ENCODE measurements around the gene AEBP1. TPM values are rescaled to one million over a fixed set of nuclear protein-coding genes. Genes with fewer than 3 reads are reported as not detected.

AEBP1 gene
- total and polyA plus RNA-seq, 9 of the 15 experiments (the other 6 are each of a cell fraction or from before 2014, with no cell fraction given): 0.03 to 0.78 (median 0.30) TPM; not detected in 2

GRCh38 chr7:44108768-44109750, 4.9 kb downstream of the AEBP1 start:
- Histone ChIP-seq H3K36me3 (ENCODE audit: control insufficient read depth, insufficient read depth, low read length) (peaks cover under 1% of the 10 kb centered on the region; the same call in 1 of the 3 replicates), H3K79me2 (ENCODE audit: control insufficient read depth, insufficient read depth, low read length) (no peaks in the 10 kb centered on the region), H4K20me1 (replicated peaks; ENCODE audit: control insufficient read depth, insufficient read depth, low read length) (peaks cover 23% of the 10 kb centered on the region), H2AFZ (ENCODE audit: low read depth, low read length) (no peak overlapping the region), H3K4me2 (ENCODE audit: insufficient read depth, low read length) (no peak overlapping the region), H3K9me1 (ENCODE audit: control insufficient read depth, insufficient read depth, low read length) (peaks cover 9% of the 10 kb centered on the region), H3K4me1 (replicated peaks in 1 of 2; ENCODE audit: control insufficient read depth in 2 of 2, insufficient read depth in 2 of 2, low read length in 2 of 2) (peaks cover 10 to 63% of the 10 kb centered on the region in 2 experiments; a peak in 4 of 5 replicates), H3K9ac (ENCODE audit: insufficient read depth in 1 of 2, low read depth in 2 of 2, low read length in 2 of 2) (peak overlapping the region in 1 of 2 experiments; percentile 51; a peak in 1 of 4 replicates), H3K4me3 (no peak overlapping the region), H3K27ac (ENCODE audit: extremely low read depth, low read depth, low read length) (no peak overlapping the region), H3K27me3 (ENCODE audit: control insufficient read depth in 2 of 2, insufficient read depth in 2 of 2, low read length in 2 of 2) (peaks cover 19 to 51% of the 10 kb centered on the region in 2 experiments; a peak in 4 of 5 replicates), H3K9me3 (replicated peaks; ENCODE audit: control insufficient read depth, insufficient read depth, low read depth, low read length) (no peaks in the 10 kb centered on the region)
- POLR2A ChIA-PET: interaction anchor here (0.8 kb wide), 1 partner anchor 14 kb away, joined by 3 read pairs; the partner anchor contains the start of gene POLD2
- peak; percentile 3 to 43 (median 20); a peak in 2 of 6 replicates for TF ChIP-seq CTCF (IDR thresholded peaks at IDR 0.05 in 2 of 3, conservative IDR thresholded peaks at IDR 0.05 in 1 of 3; ENCODE audit: insufficient read depth in 2 of 3, low read depth in 1 of 3, low read length in 3 of 3)
- TF ChIP-seq BCOR (IDR thresholded peaks at IDR 0.05): no peak
- intact Hi-C loops (cut with micrococcal nuclease) (no loop called here), in situ Hi-C loops (cut with MboI) (no loop called here)
- FAIRE-seq (no peak), ATAC-seq (peak; percentile 20; the same call in 2 of the 3 replicates), DNase-seq (ENCODE audit: extremely low read depth in 1 of 4, low spot score in 3 of 4) (peak in 2 of 4 experiments; percentile 45 to 48)
- CTCF ChIA-PET (ENCODE audit: low intra/inter-chr PET ratio): no interaction called here
- BruUV-seq (replicated peaks): no TSS peak
- WGBS (ENCODE audit: insufficient coverage, low coverage, missing lambda C conversion rate): 14% methylated on average over 12 of the region's 21 CpGs
